Measurements from ENCODE around the gene BSDC1.

DNA sequence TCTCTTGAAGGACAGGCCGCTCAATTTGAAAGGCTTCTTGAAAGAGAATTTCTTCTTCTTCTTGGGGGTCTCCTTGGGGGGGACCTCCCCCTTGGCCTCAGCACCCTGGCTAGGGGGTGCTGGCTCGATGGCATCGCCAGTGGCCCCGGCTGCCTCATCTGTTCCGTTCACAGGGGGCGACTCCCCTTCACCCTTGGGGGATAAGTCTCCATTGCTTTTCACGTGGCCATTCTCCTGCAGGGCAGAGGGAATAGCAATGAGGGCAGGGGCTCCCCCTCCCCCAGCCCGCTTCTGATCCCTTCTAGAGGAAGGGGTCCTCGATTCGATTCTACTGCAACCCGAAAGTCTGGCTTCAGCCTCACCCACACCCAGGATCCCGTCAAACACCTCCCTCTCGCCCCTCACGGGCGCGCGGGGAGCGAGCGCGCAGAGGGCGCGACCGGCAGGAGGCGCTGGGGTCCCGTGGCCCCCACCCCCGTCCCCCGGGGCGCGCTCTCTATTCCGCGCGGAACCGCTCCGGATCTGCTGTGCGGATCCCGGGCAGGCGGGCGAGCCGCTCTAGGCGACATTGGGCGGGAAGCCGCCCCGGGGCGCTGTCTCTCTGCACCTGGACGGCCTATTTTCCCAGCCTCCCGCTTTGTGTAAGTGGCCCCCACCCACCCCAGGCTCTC lies 59.2 kb downstream of the BSDC1 start:
- TF ChIP-seq POLR2A (IDR thresholded peaks at IDR 0.05; ENCODE audit: low read depth, low read length): no peak
- no peak for TF ChIP-seq POLR2AphosphoS5 (IDR thresholded peaks at IDR 0.05; ENCODE audit: low read depth, low read length)

All from GM12892 (cell line).